ENCODE measurements around the gene GRK2. TPM values are rescaled to one million over a fixed set of nuclear protein-coding genes. Genes with fewer than 3 reads are reported as not detected.

The GRK2 gene
- total and polyA plus RNA-seq, 2 of the 8 experiments (the other 6 are each of a cell fraction or from before 2014, with no cell fraction given) = 47.3 to 49.7 TPM

DNA sequence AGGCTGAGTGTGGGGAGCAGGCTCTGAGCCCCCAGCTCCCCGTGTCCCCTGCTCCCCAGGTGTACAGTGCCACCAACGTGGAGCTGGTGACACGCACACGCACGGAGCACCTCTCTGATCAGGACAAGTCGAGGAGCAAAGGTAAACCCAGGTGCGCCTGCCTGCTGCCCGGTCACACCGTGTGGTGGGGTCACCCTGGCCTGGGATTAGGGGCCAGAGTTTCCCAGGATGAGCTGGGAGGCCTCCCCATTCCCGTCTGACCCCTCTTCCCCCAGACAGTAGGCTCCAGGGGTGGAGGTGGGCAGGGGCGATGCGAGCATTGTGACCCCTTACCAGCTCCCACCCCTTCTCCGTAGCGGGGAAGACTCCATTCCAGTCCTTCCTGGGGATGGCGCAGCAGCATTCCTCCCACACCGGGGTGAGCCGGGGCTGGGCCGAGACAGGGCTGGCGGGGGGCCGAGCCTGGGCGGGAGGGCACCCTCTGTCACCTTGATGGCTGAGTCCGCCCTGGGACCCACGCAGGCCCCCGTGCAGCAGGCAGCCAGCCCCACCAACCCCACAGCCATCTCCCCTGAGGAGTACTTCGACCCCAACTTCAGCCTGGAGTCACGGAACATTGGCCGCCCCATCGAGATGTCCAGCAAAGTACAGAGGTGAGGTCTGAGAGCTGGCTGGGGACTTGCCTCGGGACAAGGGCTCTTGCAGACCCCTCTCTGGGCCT lies 33.4 kb downstream of the GRK2 start:
- no peak for FAIRE-seq
- TF ChIP-seq, protein P1, sequence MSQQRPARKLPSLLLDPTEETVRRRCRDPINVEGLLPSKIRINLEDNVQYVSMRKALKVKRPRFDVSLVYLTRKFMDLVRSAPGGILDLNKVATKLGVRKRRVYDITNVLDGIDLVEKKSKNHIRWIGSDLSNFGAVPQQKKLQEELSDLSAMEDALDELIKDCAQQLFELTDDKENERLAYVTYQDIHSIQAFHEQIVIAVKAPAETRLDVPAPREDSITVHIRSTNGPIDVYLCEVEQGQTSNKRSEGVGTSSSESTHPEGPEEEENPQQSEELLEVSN (IDR thresholded peaks at IDR 0.05) = no peak
- TF ChIP-seq KDM5A (IDR thresholded peaks at IDR 0.05; ENCODE audit: low read length) = no peak
- no peak for TF ChIP-seq EP300 (IDR thresholded peaks at IDR 0.05; ENCODE audit: borderline replicate concordance in 1 of 2, low read depth in 2 of 2, low read length in 2 of 2)
- TF ChIP-seq RNF2 (IDR thresholded peaks at IDR 0.05; ENCODE audit: borderline replicate concordance, low read depth, low read length, missing control alignments, poor library complexity, severe bottlenecking) = no peak
- no peak for TF ChIP-seq CBX8 (IDR thresholded peaks at IDR 0.05; ENCODE audit: borderline replicate concordance, low read depth, low read length)
- TF ChIP-seq YY1 (IDR thresholded peaks at IDR 0.05; ENCODE audit: low read depth, low read length) = no peak
- TF ChIP-seq GTF2F1 (IDR thresholded peaks at IDR 0.05; ENCODE audit: borderline replicate concordance, low read depth, low read length) = no peak
- no peak for TF ChIP-seq SP2 (IDR thresholded peaks at IDR 0.05; ENCODE audit: low read length)
- no peak for TF ChIP-seq FOSL1 (IDR thresholded peaks at IDR 0.05; ENCODE audit: insufficient read depth, low read depth, low read length)
- TF ChIP-seq CREB1 (IDR thresholded peaks at IDR 0.05) = no peak
- no peak for TF ChIP-seq TAF1 (IDR thresholded peaks at IDR 0.05; ENCODE audit: low read depth, low read length)

More for the DNA sequence above, 33.4 kb downstream of the GRK2 start:
- Histone ChIP-seq H2BK15ac (ENCODE audit: low read length) (no peak overlapping the region), H3K79me2 (ENCODE audit: control insufficient read depth in 1 of 2, insufficient read depth in 2 of 2, low read length in 2 of 2) (no peaks in the 10 kb centered on the region), H3K4me2 (ENCODE audit: insufficient read depth in 1 of 2, low read depth in 2 of 2, low read length in 2 of 2) (no peak overlapping the region), H2BK12ac (ENCODE audit: low read depth, low read length) (no peak overlapping the region), H3K27ac (ENCODE audit: low read depth, low read length) (no peak overlapping the region), H3K56ac (replicated peaks; ENCODE audit: insufficient read length, low read depth, low read length) (no peak overlapping the region), H3K4ac (replicated peaks; ENCODE audit: insufficient read length, low read depth, low read length) (no peak overlapping the region), H3K23me2 (ENCODE audit: low read depth, low read length) (peaks cover 19% of the 10 kb centered on the region; the same call in 1 of the 2 replicates), H3K4me3 (ENCODE audit: extremely low read depth in 1 of 4, insufficient read depth in 2 of 4, low read depth in 3 of 4, low read length in 4 of 4) (no peak overlapping the region), H4K8ac (ENCODE audit: extremely low read depth, insufficient read depth, low read length) (no peak overlapping the region; the same call in 1 of the 2 replicates), H3K27me3 (replicated peaks in 1 of 4; ENCODE audit: control insufficient read depth in 3 of 4, extremely low read depth in 1 of 4, insufficient read depth in 3 of 4, low read length in 3 of 4) (peaks cover 0 to 8% (median 6%) of the 10 kb centered on the region in 4 experiments; a peak in 5 of 7 replicates), H3K9me3 (ENCODE audit: insufficient read depth in 2 of 2, low read depth in 1 of 2, low read length in 1 of 2) (no peaks in the 10 kb centered on the region; a peak in 1 of 4 replicates), H4K5ac (ENCODE audit: insufficient read length, low read depth, low read length) (no peak overlapping the region), H3K14ac (ENCODE audit: insufficient read length) (no peak overlapping the region), H2BK120ac (replicated peaks; ENCODE audit: low read depth, low read length) (no peak overlapping the region), H3K79me1 (ENCODE audit: low read depth, low read length) (no peaks in the 10 kb centered on the region; the same call in 1 of the 2 replicates), H3K23ac (ENCODE audit: insufficient read length) (no peak overlapping the region), H2BK20ac (ENCODE audit: low read length) (no peak overlapping the region), H2AK5ac (ENCODE audit: low read depth, low read length) (no peak overlapping the region), H3K9ac (replicated peaks in 1 of 4; ENCODE audit: extremely low read depth in 1 of 4, low read depth in 3 of 4, low read length in 3 of 4) (no peak overlapping the region), H2BK5ac (ENCODE audit: low read depth, low read length) (no peak overlapping the region), H3K18ac (ENCODE audit: extremely low read depth, low read length) (no peak overlapping the region), H3K36me3 (ENCODE audit: control insufficient read depth in 2 of 4, insufficient read depth in 4 of 4, low read length in 3 of 4) (peaks cover 0 to 21% (median 10%) of the 10 kb centered on the region in 4 experiments; a peak in 3 of 8 replicates), H4K20me1 (replicated peaks in 1 of 2; ENCODE audit: control insufficient read depth in 1 of 2, insufficient read depth in 2 of 2, low read length in 2 of 2) (peaks cover 0 to 7% of the 10 kb centered on the region in 2 experiments), H4K91ac (replicated peaks; ENCODE audit: insufficient read length, low read length) (no peak overlapping the region), H3K4me1 (replicated peaks in 1 of 4; ENCODE audit: control insufficient read depth in 3 of 4, insufficient read depth in 4 of 4, low read length in 3 of 4) (peaks cover 0 to 19% (median 15%) of the 10 kb centered on the region in 4 experiments; a peak in 5 of 7 replicates), H2AFZ (ENCODE audit: low read length) (no peak overlapping the region)
- ChIA-PET CTCF (ENCODE audit: partially characterized antibody) (interaction anchor here (0.9 to 2.2 kb wide), 10 partner anchors 8 to 217 kb away, joined by 3 to 10 read pairs (median 4); partner anchors contain the start of gene ANKRD13D), POLR2A (ENCODE audit: partially characterized antibody) (interaction anchor here (1.4 to 9.7 kb wide), 3 partner anchors 9 to 20 kb away, joined by 3 to 106 read pairs (median 4); partner anchors contain the start of gene ANKRD13D)
- 86% methylated on average over 17 of the region's 29 CpGs; no CpG with 5 or more reads in 1 of the 2 experiments for WGBS, 2 experiments (ENCODE audit: extremely low coverage in 1 of 2, insufficient coverage in 1 of 2, insufficient read length in 1 of 2, insufficient replicate concordance in 2 of 2, low coverage in 1 of 2, low lambda C conversion rate in 2 of 2, missing lambda C conversion rate in 1 of 2)
- no peak for DNase-seq (ENCODE audit: low read depth in 1 of 2, low spot score in 2 of 2)

All from H1 (cell line).